NCI-H1694 (cell line): ENCODE results near the gene OASL.
A peak's percentile ranks its signal among the peaks of the same experiment; 100 is the strongest.
"Not testable (repeated sequence)": the region's sequence is repeated elsewhere in the genome, so short reads cannot be mapped to it uniquely, and the experiment has no call there.

Experiments
- DNase-seq: peaks from one replicate; lab custom pipeline; 2025; lab: John Stamatoyannopoulos, UW

Gene OASL, protein sequence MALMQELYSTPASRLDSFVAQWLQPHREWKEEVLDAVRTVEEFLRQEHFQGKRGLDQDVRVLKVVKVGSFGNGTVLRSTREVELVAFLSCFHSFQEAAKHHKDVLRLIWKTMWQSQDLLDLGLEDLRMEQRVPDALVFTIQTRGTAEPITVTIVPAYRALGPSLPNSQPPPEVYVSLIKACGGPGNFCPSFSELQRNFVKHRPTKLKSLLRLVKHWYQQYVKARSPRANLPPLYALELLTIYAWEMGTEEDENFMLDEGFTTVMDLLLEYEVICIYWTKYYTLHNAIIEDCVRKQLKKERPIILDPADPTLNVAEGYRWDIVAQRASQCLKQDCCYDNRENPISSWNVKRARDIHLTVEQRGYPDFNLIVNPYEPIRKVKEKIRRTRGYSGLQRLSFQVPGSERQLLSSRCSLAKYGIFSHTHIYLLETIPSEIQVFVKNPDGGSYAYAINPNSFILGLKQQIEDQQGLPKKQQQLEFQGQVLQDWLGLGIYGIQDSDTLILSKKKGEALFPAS

DNA sequence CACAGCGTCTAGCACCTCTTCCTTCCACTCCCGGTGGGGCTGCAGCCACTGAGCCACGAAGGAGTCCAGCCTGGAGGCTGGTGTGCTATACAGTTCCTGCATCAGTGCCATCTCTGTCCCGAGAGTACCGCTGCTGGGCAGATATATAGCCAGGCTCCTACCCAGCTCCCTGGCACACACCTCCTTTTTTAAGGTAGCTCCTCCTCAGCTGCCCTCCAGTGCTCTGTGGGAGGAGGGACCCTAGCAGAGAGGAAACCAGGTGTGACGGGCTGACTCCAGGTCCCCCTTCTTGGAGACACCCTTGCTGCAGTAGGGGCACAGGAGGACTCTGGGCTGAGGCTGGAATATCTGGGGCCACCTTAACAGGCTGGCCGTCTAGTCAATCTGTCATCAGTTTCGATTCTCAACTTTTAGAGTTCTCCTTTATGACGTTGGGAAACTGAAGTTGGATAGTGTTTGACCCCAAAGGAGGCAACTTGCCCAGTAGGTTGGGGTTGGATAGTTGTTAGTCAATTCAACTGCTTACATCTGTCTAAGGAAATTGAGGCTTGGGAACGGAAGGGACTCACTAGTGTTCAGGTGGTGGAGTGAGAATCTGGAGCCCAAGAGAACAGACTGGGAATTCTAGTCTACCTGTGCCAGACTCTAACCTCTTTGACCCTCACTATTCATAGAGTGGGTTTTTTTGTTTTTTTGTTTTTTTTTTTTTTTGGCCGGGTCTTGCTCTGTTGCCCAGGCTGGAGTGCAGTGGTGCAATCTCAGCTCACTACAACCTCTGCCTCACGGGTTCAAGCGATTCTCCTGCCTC is at the start of gene OASL:
TSS of gene OASL (minus strand) at position 386 of the 808 bp plus-strand sequence. CDS start at position 111, 275 bp downstream.
- DNase-seq: no peak

DNA sequence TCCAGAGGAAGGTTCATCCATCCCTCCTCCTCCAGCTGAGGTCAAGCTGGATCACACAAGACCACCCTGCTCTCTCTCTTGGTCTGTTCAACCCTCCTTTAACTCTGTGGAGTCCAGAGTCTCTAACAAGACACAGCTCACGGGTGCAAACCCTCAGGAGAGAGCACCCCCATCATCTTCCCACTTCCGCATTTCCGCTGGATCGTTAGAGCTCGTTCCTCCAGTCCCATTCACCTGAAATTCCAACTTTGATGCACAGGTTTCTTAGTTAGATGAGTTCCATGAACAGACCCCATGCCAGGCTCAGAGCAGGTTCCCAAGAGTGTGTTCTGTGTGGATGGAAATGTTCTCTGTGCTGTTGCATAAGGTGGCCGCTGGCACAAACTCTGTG is 49.1 kb upstream of the OASL start:
- DNase-seq: no peak

DNA sequence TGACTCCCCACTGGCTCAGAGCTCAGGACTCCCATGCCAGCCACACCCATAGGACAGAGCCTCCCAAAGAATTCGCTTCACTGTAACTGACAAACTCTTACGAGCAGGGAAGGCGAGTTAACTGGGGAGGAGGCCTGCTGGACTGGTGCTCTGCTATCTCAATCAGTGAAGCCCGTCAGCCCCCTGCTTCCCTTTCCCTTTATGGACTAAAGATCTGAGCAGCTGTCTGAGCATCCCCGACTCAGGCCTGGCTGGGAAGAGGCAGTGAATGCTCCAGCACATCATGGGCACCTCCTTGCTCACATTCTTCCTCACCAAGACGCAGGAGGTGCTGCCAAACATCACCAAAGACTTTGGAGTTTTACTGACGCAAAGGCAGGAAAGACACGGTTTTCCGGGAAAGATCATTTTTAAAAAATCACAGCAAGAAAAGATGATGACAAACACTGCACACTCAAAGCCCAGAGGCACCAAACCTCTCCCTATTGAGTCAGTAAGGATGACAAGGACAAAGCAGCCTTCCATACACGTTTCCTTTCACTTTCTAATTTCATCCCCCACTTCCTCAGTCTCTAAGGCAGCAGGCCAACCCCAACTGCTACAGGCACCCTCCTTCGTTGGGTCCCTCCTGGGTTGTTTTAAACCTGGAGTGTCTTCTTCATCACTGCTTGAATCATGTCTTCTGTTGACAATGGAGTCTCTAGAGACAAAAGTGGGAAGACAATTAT is 48.6 kb upstream of the OASL start:
- no peak for DNase-seq

DNA sequence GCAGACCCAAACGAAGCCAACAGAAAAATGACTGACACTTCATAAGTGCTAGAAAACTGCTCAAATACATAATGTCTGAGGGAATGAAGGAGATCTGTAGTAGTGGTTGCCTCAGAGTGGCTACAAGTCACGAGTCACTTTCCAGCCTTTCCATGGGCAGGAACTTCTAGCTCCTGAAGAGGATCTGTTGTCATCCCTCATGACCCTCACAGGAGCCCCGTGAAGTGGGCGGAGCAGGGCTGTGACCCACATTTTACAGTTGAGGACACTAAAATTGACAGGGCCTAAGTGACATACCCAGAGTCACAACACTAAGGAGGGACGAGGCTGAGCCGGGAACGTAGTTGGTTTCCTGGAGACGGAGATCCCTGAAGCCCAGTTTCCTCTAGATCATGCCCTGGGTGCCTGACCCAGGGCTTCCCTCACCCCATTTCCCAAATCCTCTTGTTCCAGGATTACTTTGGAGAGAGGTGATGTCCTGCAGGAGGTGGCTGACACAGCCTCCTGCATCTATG is 47.8 kb upstream of the OASL start:
- no peak for DNase-seq

DNA sequence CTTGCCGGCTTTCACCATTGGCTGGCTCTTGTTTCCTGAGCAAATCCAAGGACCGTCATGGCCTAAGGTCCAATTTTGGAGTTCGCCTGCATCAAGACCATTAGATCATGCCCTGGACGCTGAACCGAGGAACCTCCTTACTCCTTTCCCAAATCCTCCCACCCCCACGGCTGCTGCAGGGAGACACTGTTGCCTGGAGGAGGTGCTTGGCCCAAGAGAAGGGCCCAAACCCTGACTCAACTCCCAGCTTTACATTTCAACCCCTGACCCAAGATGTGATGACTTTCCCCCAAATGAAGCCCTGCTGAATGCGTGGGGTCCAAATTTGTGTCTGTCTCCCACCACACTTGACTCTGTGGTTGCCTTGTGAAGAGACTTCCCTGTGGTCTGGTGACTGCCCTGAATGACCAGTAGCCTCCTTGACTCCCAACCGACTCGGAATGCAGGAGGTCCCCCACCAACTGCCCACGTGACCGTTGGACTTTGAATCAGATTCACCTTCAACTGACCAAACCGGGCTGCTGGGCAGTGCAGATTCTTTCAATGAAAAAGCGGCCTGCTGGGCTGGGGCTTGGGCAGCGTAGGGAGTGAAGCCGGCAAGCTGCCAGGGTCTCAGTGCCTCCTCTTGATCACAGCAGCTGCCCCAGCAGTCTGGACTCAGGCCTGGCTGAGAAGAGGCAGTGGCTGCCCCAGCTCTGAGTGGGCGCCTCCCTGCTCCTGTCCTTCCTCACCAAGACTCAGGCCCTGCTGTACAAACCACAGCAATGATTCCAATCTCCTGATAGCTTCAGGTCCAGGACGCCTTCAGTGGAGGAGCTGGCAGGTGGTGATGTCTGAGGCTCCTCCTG is 46.7 kb upstream of the OASL start:
- no peak for DNase-seq

DNA sequence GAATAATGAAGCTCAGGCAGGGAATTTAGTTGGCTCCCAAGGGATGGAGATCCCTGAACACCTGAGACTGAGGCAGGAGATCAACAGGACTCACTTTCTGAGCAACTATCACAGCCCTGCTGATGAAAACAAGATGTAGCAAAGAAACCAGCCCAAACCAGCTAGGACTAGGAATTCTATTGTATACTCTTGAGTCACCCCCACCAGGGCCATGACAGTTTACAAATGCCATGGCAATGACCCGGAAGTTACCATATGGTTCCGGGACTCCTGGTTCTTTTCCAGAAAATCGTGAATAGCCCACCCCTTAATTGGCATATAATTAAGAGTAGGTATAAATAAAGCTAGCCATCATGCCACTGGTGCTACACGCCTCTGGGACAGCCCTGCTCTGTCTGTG is 46.0 kb upstream of the OASL start:
- DNase-seq: no peak

DNA sequence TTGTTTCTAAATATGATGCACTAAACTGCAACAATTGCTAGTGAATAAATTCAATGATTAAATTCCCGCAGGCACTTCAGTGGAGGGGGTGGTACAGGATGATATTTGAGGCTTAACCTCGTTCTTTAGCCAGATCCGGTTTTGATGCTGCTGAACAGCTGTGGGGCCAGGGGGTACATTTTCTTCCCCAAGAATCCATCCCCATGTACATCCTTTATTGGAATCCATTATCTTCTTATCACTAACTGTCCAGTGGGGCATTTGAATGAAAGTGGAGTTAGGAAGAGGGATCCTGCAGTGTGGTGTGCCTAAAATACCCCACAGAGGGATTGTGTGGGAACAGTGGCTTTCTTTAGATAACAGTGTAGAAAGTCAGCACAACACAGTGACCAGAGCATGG is 45.2 kb upstream of the OASL start:
- DNase-seq: no peak

DNA sequence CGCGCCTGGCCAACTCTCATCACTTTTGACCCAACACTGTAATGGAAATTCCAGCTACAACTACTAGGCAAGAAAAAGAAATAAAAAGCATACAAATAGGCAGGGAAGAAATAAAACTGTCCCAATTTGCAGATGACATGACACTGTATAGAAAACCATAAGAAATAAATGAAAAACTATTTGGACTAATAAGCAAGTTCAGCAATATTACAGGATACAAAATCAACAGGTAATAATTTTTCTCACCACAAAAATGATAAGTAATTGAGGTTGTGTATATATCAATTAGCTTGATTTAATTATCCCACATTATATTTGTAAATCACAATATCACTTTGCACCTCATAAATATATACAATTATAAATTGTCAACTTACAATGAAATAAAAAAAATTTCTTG is 41.9 kb upstream of the OASL start:
- DNase-seq: no peak

DNA sequence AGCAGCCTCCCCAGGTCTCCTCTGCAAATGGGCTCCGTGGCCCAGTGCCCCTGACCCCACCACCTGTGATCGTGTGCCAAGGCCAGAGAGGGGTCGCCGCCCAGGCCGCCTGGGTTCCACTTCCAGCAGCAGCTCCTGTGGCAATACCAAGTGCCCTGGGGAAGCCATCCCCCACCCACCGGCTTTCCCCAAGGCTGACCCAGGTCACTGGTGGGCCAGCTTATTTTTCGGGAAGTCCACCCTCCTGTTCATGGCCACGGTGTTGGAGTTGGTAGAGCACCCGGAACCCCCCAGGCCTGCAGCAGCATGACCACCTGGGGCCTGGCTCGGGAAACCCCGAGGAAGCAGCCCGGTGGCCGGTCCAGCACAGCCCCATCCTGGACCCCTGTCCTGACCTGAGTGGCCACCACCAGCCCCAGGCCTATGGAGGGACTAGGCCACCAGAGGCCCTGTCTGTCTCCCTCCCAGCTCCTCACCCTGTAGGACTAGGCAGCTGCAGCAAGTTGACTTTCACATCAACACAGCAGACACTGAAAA is 40.8 kb upstream of the OASL start:
- no peak for DNase-seq

DNA sequence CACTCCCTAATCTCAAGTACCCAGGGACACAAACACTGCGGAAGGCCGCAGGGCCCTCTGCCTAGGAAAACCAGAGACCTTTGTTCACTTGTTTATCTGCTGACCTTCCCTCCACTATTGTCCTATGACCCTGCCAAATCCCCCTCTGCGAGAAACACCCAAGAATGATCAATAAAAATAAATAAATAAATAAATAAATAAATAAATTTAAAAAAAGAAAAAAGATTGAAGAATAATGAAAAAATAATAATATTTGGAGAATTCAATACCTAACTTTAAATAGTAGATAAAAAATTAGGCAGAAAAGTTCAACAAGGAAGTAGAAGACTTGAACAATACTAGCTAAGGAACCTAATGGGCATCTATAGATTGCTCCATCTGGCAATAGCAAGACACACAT is 38.4 kb upstream of the OASL start:
- not testable (repeated sequence) for DNase-seq

DNA sequence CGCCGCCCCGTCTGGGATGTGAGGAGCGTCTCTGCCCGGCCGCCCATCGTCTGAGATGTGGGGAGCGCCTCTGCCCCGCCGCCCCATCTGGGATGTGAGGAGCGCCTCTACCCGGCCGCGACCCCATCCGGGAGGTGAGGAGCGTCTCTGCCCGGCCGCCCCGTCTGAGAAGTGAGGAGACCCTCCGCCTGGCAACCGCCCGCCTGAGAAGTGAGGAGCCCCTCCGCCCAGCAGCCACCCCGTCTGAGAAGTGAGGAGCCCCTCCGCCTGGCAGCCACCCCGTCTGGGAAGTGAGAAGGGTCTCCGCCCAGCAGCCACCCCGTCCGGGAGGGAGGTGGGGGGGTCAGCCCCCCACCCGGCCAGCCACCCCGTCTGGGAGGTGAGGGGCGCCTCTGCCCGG is 36.9 kb upstream of the OASL start:
- DNase-seq: not testable (repeated sequence)

DNA sequence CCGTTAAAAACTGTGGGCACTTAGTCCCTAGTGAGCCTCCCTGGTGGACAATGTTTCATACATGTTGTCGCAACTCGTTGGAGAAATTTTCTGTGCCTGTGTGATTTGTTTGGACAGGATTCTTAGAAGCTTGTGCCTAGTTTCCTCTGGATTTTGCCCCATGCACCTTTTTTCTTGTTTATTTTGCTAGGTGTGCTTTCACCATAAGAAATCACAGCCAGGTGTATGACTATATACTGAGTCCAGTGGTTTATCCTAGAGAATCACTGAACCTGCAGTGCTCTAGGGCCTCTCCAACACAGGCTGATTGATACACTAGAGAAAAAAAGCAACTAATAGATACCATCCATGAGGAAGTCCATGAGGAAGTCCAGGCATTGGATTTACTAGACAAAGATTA is 33.1 kb upstream of the OASL start:
- DNase-seq: no peak

DNA sequence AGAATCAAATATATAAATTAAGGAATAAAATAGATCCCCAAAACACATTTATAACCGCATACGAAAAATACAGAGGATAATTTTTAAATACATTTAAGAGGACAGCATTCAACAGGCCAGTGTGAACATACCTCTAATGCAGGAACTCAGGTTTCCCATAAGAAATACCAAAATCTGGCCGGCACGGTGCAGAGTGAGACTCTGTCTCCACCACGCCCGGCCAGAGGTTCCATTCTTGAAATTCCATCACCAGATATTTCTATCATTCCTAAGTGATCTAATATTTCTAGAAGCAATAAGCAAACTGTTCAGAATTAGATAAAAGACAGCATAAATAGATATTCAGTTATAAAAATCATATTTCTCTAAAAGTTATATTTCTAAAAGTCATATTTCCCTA is 30.2 kb upstream of the OASL start:
- DNase-seq: no peak

DNA sequence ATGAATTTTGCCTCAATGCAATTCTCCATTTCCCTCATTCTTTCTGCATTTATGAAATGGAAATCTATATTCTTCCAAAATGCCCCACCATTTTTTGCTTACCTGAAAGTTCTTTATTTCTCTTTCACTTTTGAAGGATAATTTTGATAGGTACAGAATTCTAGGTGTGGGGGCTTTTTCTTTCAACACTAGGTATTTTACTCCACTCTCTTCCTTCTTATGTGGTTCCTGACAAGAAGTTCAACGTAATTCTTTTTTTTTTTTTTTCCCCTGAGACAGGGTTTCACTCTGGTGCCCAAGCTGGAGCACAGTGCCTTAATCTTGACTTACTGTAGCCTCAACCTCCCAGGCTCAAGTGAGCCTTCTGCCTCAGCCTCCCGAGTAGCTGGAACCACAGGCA is 26.3 kb upstream of the OASL start:
- DNase-seq: no peak

DNA sequence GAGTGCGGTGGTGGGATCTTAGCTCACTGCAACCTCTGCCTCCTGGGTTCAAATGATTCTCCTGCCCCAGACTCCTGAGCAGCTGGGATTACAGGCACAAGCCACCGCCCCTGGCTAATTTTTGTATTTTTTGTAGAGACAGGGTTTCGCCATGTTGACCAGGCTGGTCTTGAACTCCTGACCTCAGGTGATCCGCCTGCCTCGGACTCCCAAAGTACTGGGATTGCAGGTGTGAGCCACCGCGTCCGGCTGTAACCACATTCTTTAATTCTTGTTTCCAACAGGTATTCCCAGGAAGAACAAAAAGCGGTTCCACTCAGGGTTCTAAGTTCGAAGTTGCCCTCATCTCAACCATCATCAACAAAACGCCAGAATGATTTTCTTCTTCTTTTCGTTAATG is 25.5 kb upstream of the OASL start:
- DNase-seq: not testable (repeated sequence)

DNA sequence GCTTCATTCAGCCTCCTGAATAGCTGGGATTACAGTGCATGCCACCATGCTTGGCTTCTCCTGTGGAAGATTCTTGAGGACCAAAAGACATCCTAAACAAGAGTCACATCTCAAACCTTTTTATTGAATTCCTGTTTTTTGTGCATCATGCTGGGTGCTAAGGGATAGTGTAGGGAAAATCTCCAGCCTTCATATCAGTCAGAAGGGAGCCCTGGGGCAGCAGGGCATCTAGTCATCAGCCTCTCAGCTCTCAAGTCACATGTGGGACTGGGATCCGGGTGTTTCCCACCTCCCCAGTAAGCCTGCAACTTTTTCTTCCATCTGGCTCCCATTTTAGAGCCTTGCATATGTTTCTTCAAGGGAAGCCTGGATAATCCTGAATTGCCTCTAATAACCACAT is 25.1 kb upstream of the OASL start:
- DNase-seq: no peak

DNA sequence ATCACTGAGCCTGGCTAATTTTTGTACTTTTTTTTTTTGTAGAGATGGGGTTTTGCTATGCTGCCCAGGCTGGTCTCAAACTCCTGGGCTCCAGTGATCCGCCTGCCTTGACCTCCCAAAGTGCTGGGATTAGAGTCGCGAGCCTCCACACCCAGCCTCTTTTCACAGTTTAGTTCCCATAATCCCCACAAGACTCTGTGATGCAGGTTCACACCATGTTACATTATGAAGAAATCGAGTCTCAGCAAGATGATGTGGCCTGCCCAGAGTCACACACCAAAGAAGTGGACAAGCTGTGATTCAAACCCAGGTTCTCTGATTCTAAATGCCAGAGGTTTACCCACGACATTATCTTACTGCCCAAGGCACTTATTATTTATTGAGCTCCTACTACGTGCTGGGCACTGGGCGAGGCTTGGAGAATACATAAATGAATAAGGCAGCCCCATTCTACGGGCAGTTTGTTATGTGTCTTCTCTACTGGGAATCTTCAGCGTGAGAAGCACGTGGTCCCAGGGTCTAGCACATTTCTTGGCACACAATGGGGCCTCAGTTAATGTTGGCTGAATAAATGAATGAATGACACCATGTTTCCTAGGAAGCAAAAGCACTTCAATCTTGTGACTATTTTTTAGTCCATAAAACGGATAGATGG is 23.5 kb upstream of the OASL start:
- no peak for DNase-seq

DNA sequence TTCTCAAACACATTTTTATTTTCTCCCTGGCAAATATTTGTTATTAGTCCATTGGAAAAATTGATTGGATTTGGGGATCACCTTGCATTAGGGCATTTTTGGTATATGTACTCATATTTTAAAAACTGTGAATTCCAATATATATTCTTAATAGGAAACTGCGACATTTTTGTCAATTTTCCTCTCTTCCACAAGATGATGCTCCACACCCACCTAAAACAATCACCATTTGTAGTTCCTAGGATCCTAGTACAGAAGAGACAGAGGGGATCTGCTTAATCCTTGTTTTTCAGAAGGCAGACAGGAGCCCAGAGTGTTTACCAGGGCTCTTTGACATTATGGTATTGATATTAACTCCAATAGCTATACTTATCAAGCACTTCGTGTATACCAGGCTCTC is 22.8 kb upstream of the OASL start:
- peak; percentile 12 for DNase-seq

DNA sequence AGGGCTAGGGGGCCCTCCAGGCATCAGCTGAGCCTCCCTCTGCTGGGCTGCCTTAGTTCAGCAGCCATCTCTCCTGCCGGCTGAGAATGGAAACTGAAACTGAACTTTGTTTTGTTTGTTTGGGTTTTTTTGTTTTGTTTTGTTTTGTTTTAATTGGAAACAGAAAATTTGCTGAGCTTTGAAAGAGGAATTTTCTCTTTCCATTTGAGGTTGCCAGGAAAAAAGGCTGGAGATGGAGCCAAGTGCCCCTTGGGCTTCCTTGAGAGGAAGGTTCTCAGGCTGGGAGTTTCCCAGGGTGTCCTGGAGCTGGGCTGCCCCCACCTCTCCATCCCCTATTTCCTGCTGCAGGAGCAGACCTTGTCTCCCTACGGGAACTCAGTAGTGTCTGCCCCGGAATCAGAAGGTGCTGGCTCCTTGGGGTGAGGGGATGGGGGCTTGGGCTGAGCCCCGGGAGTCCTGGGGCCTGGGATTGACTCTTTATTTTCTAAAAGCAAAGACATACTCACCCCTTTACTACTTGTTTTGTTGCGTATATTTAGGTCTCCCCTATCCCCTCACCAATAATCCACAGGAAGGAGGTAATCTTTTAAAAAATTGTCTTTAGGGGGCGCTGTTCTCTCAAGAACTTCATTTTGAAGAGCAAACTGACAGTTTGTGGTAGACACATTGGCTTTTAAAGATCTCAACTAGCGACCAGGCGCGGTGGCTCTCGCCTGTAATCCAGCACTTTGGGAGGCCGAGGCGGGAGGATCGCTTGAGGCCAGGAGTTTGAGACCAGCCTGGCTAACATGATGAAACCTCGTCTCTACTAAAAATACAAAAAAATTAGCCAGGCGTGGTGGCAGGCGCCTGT is 21.3 kb upstream of the OASL start:
- peak; percentile 69 for DNase-seq
